ENCODE measurements around the gene ELN. TPM values are rescaled to one million over a fixed set of nuclear protein-coding genes. Genes with fewer than 3 reads are reported as not detected.

Gene ELN
- total and polyA plus RNA-seq, 9 donors: 13.2 to 51.5 (median 38.1) TPM

GRCh38 chr7:74099031-74099430 lies 71.1 kb downstream of the ELN start:
- intact Hi-C loops (cut with DNase I): no loop called here
- H3K27ac ChIP-seq: no peak overlapping the region
- H3K4me1 ChIP-seq (ENCODE audit: insufficient read depth): peaks cover 2% of the 10 kb centered on the region
- no peak for DNase-seq
- TF ChIP-seq CTCF (IDR thresholded peaks at IDR 0.05): no peak
- no peaks in the 10 kb centered on the region for H3K9me3 ChIP-seq
- WGBS, 3 donors: 95 to 96% (median 96%) methylated on average over 17 of the region's 17 CpGs
- no peak overlapping the region for H3K4me3 ChIP-seq
- H3K36me3 ChIP-seq: no peaks in the 10 kb centered on the region
- H3K27me3 ChIP-seq: no peaks in the 10 kb centered on the region

DNA sequence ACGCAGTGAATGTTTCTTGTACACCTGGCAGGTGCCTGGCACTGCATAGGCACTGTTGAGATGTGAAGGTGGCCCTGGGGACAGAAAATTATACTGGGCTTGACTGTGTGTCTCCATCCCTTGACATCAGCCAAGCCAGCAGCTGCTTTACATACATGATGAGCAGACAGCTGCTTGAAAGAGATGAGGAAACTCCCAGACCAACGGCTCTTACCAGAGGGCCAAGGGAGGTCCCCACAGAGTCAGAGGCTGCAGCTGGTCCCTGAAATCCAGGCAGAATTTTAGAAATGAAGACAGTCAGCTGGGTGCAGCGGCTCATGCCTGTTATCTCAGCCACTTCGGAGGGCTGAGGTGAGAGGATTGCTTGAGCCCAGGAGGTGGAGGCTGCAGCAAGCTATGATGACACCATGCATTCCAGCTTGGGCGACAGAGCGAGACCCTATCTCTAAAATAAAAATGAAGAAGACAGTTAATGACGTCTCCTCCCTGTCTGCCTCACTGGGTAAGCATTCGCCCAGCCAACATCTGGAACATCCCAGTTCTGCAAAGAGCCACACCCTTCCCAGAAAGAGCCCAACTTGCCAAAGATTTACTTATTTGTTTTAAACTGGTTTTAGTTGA lies 73.2 kb downstream of the ELN start:
- Histone ChIP-seq H3K27me3 (no peaks in the 10 kb centered on the region), H3K36me3 (no peaks in the 10 kb centered on the region), H3K9me3 (no peaks in the 10 kb centered on the region), H3K4me3 (no peak overlapping the region), H3K4me1 (ENCODE audit: insufficient read depth) (no peaks in the 10 kb centered on the region), H3K27ac (no peak overlapping the region)
- DNase-seq: no peak
- TF ChIP-seq CTCF (IDR thresholded peaks at IDR 0.05) (no peak), POLR2A (IDR thresholded peaks at IDR 0.05) (no peak), EP300 (IDR thresholded peaks at IDR 0.05) (no peak)
- intact Hi-C loops (cut with DNase I): no loop called here
- 30 to 38% (median 32%) methylated on average over 8 of the region's 8 CpGs for WGBS, 3 donors

- Histone ChIP-seq H3K9me3 (no peaks in the 10 kb centered on the region), H3K27ac (no peak overlapping the region), H3K27me3 (no peaks in the 10 kb centered on the region), H3K4me3 (no peak overlapping the region), H3K36me3 (no peaks in the 10 kb centered on the region), H3K4me1 (ENCODE audit: insufficient read depth) (no peaks in the 10 kb centered on the region)
- 95 to 96% (median 95%) methylated on average over 6 of the region's 6 CpGs for WGBS, 3 donors
- intact Hi-C loops (cut with DNase I): no loop called here
- no peak for TF ChIP-seq CTCF (IDR thresholded peaks at IDR 0.05)
- no peak for TF ChIP-seq EP300 (IDR thresholded peaks at IDR 0.05)
- no peak for TF ChIP-seq POLR2A (IDR thresholded peaks at IDR 0.05)
- no peak for DNase-seq
Observed at GRCh38 chr7:74103219-74103772, 75.3 kb downstream of the ELN start.

- intact Hi-C loops (cut with DNase I): no loop called here
Observed at GRCh38 chr7:74104702-74105101, 76.7 kb downstream of the ELN start.

More at GRCh38 chr7:74104702-74105101, 76.7 kb downstream of the ELN start:
- H3K4me3 ChIP-seq: no peak overlapping the region
- no peak for DNase-seq
- TF ChIP-seq POLR2A (IDR thresholded peaks at IDR 0.05) (no peak), EP300 (IDR thresholded peaks at IDR 0.05) (no peak), CTCF (IDR thresholded peaks at IDR 0.05) (no peak)
- H3K27ac ChIP-seq: no peak overlapping the region
- H3K4me1 ChIP-seq (ENCODE audit: insufficient read depth): no peaks in the 10 kb centered on the region
- 76 to 84% (median 81%) methylated on average over 8 of the region's 8 CpGs for WGBS, 3 donors
- H3K27me3 ChIP-seq: no peaks in the 10 kb centered on the region
- no peaks in the 10 kb centered on the region for H3K36me3 ChIP-seq
- H3K9me3 ChIP-seq: no peaks in the 10 kb centered on the region
